ENCODE measurements around the gene KRTAP4-9.
"Not testable (repeated sequence)": the region's sequence is repeated elsewhere in the genome, so short reads cannot be mapped to it uniquely, and the experiment has no call there.

KRTAP4-9 gene

GRCh38 chr17:41076788-41077187, 28.4 kb upstream of the KRTAP4-9 start:
- H3K27ac Mint-ChIP-seq = no peak overlapping the region
- DNase-seq = no peak
- no peaks in the 10 kb centered on the region for H3K36me3 Mint-ChIP-seq (ENCODE audit: low read depth)
- no peaks in the 10 kb centered on the region for H3K4me1 Mint-ChIP-seq (ENCODE audit: low read depth)
- no peak overlapping the region for H3K4me3 Mint-ChIP-seq
- no peaks in the 10 kb centered on the region for H3K9me3 Mint-ChIP-seq
- H3K27me3 Mint-ChIP-seq = peaks cover 32% of the 10 kb centered on the region

- DNase-seq = no peak
- H3K4me1 Mint-ChIP-seq (ENCODE audit: low read depth) = no peaks in the 10 kb centered on the region
- H3K27ac Mint-ChIP-seq = no peak overlapping the region
- no peaks in the 10 kb centered on the region for H3K9me3 Mint-ChIP-seq
- H3K36me3 Mint-ChIP-seq (ENCODE audit: low read depth) = no peaks in the 10 kb centered on the region
- peaks cover 22% of the 10 kb centered on the region for H3K27me3 Mint-ChIP-seq
- H3K4me3 Mint-ChIP-seq = no peak overlapping the region
Measured at GRCh38 chr17:41082626-41083025, 22.6 kb upstream of the KRTAP4-9 start.

- H3K4me3 Mint-ChIP-seq; H3K9me3 Mint-ChIP-seq; H3K4me1 Mint-ChIP-seq (ENCODE audit: low read depth); H3K36me3 Mint-ChIP-seq (ENCODE audit: low read depth); DNase-seq; H3K27ac Mint-ChIP-seq: not testable (repeated sequence)
- H3K27me3 Mint-ChIP-seq = peaks cover 22% of the 10 kb centered on the region
Measured at GRCh38 chr17:41083427-41083826, 21.8 kb upstream of the KRTAP4-9 start.

- DNase-seq; H3K9me3 Mint-ChIP-seq; H3K36me3 Mint-ChIP-seq (ENCODE audit: low read depth); H3K4me1 Mint-ChIP-seq (ENCODE audit: low read depth); H3K4me3 Mint-ChIP-seq; H3K27ac Mint-ChIP-seq: not testable (repeated sequence)
- H3K27me3 Mint-ChIP-seq = peaks cover 24% of the 10 kb centered on the region
Measured at GRCh38 chr17:41084100-41084856, 20.9 kb upstream of the KRTAP4-9 start, which contains the start of gene KRTAP4-7. Gene KRTAP4-7 (plus strand): TSS chr17:41084150. CDS start chr17:41084207, 57 bp downstream.

- not testable (repeated sequence) for H3K4me1 Mint-ChIP-seq (ENCODE audit: low read depth); DNase-seq; H3K4me3 Mint-ChIP-seq; H3K9me3 Mint-ChIP-seq; H3K36me3 Mint-ChIP-seq (ENCODE audit: low read depth); H3K27ac Mint-ChIP-seq
- peaks cover 24% of the 10 kb centered on the region for H3K27me3 Mint-ChIP-seq
Measured at GRCh38 chr17:41088760-41089352, 16.3 kb upstream of the KRTAP4-9 start.

GRCh38 chr17:41096055-41096454, 9.1 kb upstream of the KRTAP4-9 start:
- no peak for DNase-seq
- H3K36me3 Mint-ChIP-seq (ENCODE audit: low read depth) = no peaks in the 10 kb centered on the region
- H3K27me3 Mint-ChIP-seq = peaks cover 23% of the 10 kb centered on the region
- H3K9me3 Mint-ChIP-seq = no peaks in the 10 kb centered on the region
- no peak overlapping the region for H3K4me3 Mint-ChIP-seq
- H3K4me1 Mint-ChIP-seq (ENCODE audit: low read depth) = peaks cover 5% of the 10 kb centered on the region
- no peak overlapping the region for H3K27ac Mint-ChIP-seq

GRCh38 chr17:41098042-41098441, 7.1 kb upstream of the KRTAP4-9 start, which contains the start of gene KRTAP4-8:
Gene KRTAP4-8 (minus strand): TSS chr17:41098142. CDS start chr17:41098084, 58 bp downstream.
- H3K36me3 Mint-ChIP-seq (ENCODE audit: low read depth) = no peaks in the 10 kb centered on the region
- H3K4me1 Mint-ChIP-seq (ENCODE audit: low read depth) = peaks cover 5% of the 10 kb centered on the region
- DNase-seq = no peak
- H3K4me3 Mint-ChIP-seq = no peak within 1 kb of the TSS
- peaks cover 27% of the 10 kb centered on the region for H3K27me3 Mint-ChIP-seq
- no peak within 1 kb of the TSS for H3K27ac Mint-ChIP-seq
- no peaks in the 10 kb centered on the region for H3K9me3 Mint-ChIP-seq

GRCh38 chr17:41098481-41098880, 6.7 kb upstream of the KRTAP4-9 start:
- Mint-ChIP-seq H3K9me3 (no peaks in the 10 kb centered on the region), H3K27ac (no peak overlapping the region), H3K27me3 (peaks cover 27% of the 10 kb centered on the region), H3K4me3 (no peak overlapping the region), H3K4me1 (ENCODE audit: low read depth) (peaks cover 5% of the 10 kb centered on the region), H3K36me3 (ENCODE audit: low read depth) (no peaks in the 10 kb centered on the region)
- no peak for DNase-seq

GRCh38 chr17:41099682-41100480, 5.3 kb upstream of the KRTAP4-9 start:
- not testable (repeated sequence) for H3K4me3 Mint-ChIP-seq; H3K4me1 Mint-ChIP-seq (ENCODE audit: low read depth); DNase-seq; H3K27ac Mint-ChIP-seq; H3K36me3 Mint-ChIP-seq (ENCODE audit: low read depth); H3K9me3 Mint-ChIP-seq
- peaks cover 22% of the 10 kb centered on the region for H3K27me3 Mint-ChIP-seq

- Mint-ChIP-seq H3K27me3 (peaks cover 26% of the 10 kb centered on the region), H3K27ac (no peak within 1 kb of the TSS), H3K36me3 (ENCODE audit: low read depth) (no peaks in the 10 kb centered on the region), H3K9me3 (no peaks in the 10 kb centered on the region), H3K4me3 (no peak within 1 kb of the TSS), H3K4me1 (ENCODE audit: low read depth) (peaks cover 5% of the 10 kb centered on the region)
- no peak for DNase-seq
Measured at GRCh38 chr17:41101586-41102259, 3.5 kb upstream of the KRTAP4-9 start, which contains the start of gene KRTAP4-16. Gene KRTAP4-16 (minus strand): TSS chr17:41102209. CDS start chr17:41102209, 0 bp downstream.

- Mint-ChIP-seq H3K4me3 (no peak overlapping the region), H3K4me1 (ENCODE audit: low read depth) (peaks cover 5% of the 10 kb centered on the region), H3K27ac (no peak overlapping the region)
Measured at GRCh38 chr17:41103896-41104295, 1.3 kb upstream of the KRTAP4-9 start.

GRCh38 chr17:41104386-41105038, 677 bp upstream of the KRTAP4-9 start:
- DNase-seq; H3K4me1 Mint-ChIP-seq (ENCODE audit: low read depth); H3K9me3 Mint-ChIP-seq; H3K36me3 Mint-ChIP-seq (ENCODE audit: low read depth); H3K4me3 Mint-ChIP-seq; H3K27ac Mint-ChIP-seq: not testable (repeated sequence)
- peaks cover 31% of the 10 kb centered on the region for H3K27me3 Mint-ChIP-seq

More at GRCh38 chr17:41103896-41104295, 1.3 kb upstream of the KRTAP4-9 start:
- H3K9me3 Mint-ChIP-seq = no peaks in the 10 kb centered on the region
- peaks cover 31% of the 10 kb centered on the region for H3K27me3 Mint-ChIP-seq
- H3K36me3 Mint-ChIP-seq (ENCODE audit: low read depth) = no peaks in the 10 kb centered on the region
- no peak for DNase-seq

- no peak overlapping the region for H3K4me3 Mint-ChIP-seq
- H3K9me3 Mint-ChIP-seq = peaks cover 2% of the 10 kb centered on the region
- H3K27me3 Mint-ChIP-seq = peaks cover 27% of the 10 kb centered on the region
- no peaks in the 10 kb centered on the region for H3K36me3 Mint-ChIP-seq (ENCODE audit: low read depth)
- no peak overlapping the region for H3K27ac Mint-ChIP-seq
- no peaks in the 10 kb centered on the region for H3K4me1 Mint-ChIP-seq (ENCODE audit: low read depth)
- DNase-seq = no peak
Measured at GRCh38 chr17:41107941-41108450, 2.8 kb downstream of the KRTAP4-9 start.
